Esophagus squamous epithelium (tissue), 4 donors: ENCODE results near the gene HCRT.

Experiments used
- CTCF ChIP-seq, 6 experiments: fragments of 450-650 bp in 4 of 6; fragments of 200-600 bp in 2 of 6; sonication (generic) in 2 of 6; IDR thresholded peaks; one replicate each; pipeline ENCODE4 v1.5.1; 2016 to 2019; ENCODE audit warnings: antibody characterized with exemption in 6 of 6, mild to moderate bottlenecking in 4 of 6, moderate library complexity in 4 of 6
- POLR2A ChIP-seq, 4 donors: fragments of 450-650 bp; IDR thresholded peaks; one replicate each; pipeline ENCODE4 v1.6.1; 2017; ENCODE audit warnings: antibody characterized with exemption in 4 of 4, mild to moderate bottlenecking in 4 of 4, moderate library complexity in 3 of 4

- TF ChIP-seq CTCF (IDR thresholded peaks at IDR 0.05) (no peak), POLR2A (IDR thresholded peaks at IDR 0.05) (no peak)
Measured at GRCh38 chr17:42146911-42147607, 38.2 kb downstream of the HCRT start.
